GM12878 (cell line): ENCODE results near the gene ASCC1. TPM values are rescaled to one million over a fixed set of nuclear protein-coding genes. Genes with fewer than 3 reads are reported as not detected.

Experiments used
- BHLHE40 ChIP-seq, 2 experiments: fragments of 450-650 bp in 1 of 2; IDR thresholded peaks; 2 replicates each; pipeline ENCODE4 v1.6.1; 2011 to 2017; ENCODE audit warnings: low read depth in 2 of 2, borderline replicate concordance in 1 of 2, improper control_type of control experiment in 1 of 2, low read length in 1 of 2, mild to moderate bottlenecking in 1 of 2
- CBX3 ChIP-seq: fragments of 200-600 bp; sonication (generic); IDR thresholded peaks from 2 replicates; pipeline ENCODE4 v1.6.1; 2016; ENCODE audit warnings: low read depth, borderline replicate concordance
- HDGF ChIP-seq: fragments of 450-650 bp; IDR thresholded peaks from 2 replicates; pipeline ENCODE4 v1.6.1; 2016; ENCODE audit warnings: antibody characterized with exemption
- IKZF2 ChIP-seq, 2 experiments: fragments of 450-650 bp; IDR thresholded peaks; 2 replicates each; pipeline ENCODE4 v1.6.1; 2017; ENCODE audit warnings: mild to moderate bottlenecking in 2 of 2, moderate library complexity in 2 of 2
- KLF5 ChIP-seq: fragments of 450-650 bp; IDR thresholded peaks from 2 replicates; pipeline ENCODE4 v1.6.1; 2014; ENCODE audit warnings: mild to moderate bottlenecking; ENCODE audit not compliant: partially characterized antibody
- MYB ChIP-seq: fragments of 150-350 bp; IDR thresholded peaks from 2 replicates; pipeline ENCODE4 v1.6.1; 2014; ENCODE audit warnings: mild to moderate bottlenecking, low read depth, low read length, borderline replicate concordance
- NR2F1 ChIP-seq: fragments of 450-650 bp; conservative IDR thresholded peaks from 2 replicates; pipeline ENCODE4 v1.6.1; 2017; ENCODE audit warnings: mild to moderate bottlenecking
- RAD21 ChIP-seq: IDR thresholded peaks from 2 replicates; pipeline ENCODE4 v1.6.1; 2011; ENCODE audit warnings: mild to moderate bottlenecking, low read depth, low read length, moderate library complexity; ENCODE audit not compliant: insufficient read depth
- RCOR1 ChIP-seq: conservative IDR thresholded peaks from 2 replicates; pipeline ENCODE4 v1.6.1; 2012; ENCODE audit warnings: low read depth, low read length, improper control_type of control experiment
- RELA ChIP-seq: fragments of 450-650 bp; IDR thresholded peaks from 2 replicates; pipeline ENCODE4 v1.8.0; 2014; ENCODE audit warnings: borderline replicate concordance; ENCODE audit not compliant: partially characterized antibody
- RUNX3 ChIP-seq: IDR thresholded peaks from 2 replicates; pipeline ENCODE4 v1.6.1; 2012; ENCODE audit warnings: low read length, inconsistent platforms
- SIX5 ChIP-seq: IDR thresholded peaks from 2 replicates; pipeline ENCODE4 v1.6.1; 2011; ENCODE audit warnings: mild to moderate bottlenecking, low read depth, low read length, moderate library complexity; ENCODE audit not compliant: severe bottlenecking
- SREBF1 ChIP-seq: IDR thresholded peaks from 2 replicates; pipeline ENCODE4 v1.6.1; 2012; ENCODE audit warnings: mild to moderate bottlenecking, low read length
- SREBF2 ChIP-seq: IDR thresholded peaks from 2 replicates; pipeline ENCODE4 v1.6.1; 2012; ENCODE audit warnings: mild to moderate bottlenecking, low read length
- SRF ChIP-seq, 2 experiments: IDR thresholded peaks; 2 replicates each; pipeline ENCODE4 v1.6.1; 2011; ENCODE audit warnings: low read depth in 2 of 2, low read length in 2 of 2, mild to moderate bottlenecking in 1 of 2, moderate library complexity in 1 of 2
- STAT1 ChIP-seq: fragments of 450-650 bp; conservative IDR thresholded peaks from 2 replicates; pipeline ENCODE4 v1.6.1; 2014; ENCODE audit warnings: antibody characterized with exemption, mild to moderate bottlenecking
- TCF3 ChIP-seq: IDR thresholded peaks from 2 replicates; pipeline ENCODE4 v1.6.1; 2012; ENCODE audit warnings: low read depth, mild to moderate bottlenecking, low read length, borderline replicate concordance; ENCODE audit not compliant: insufficient read depth
- ZNF384 ChIP-seq: IDR thresholded peaks from 2 replicates; pipeline ENCODE4 v1.6.1; 2012; ENCODE audit warnings: low read depth, mild to moderate bottlenecking, low read length, improper control_type of control experiment, borderline replicate concordance
- polyA plus RNA-seq, 11 experiments: library from polyadenylated mRNA; depleted of rRNA in 4 of 11; unstranded in 6 of 11; stranded (reverse) in 5 of 11; fragments of >200 nt; fragmentation: Nextera tagmentation in 4 of 11; fragmentation: Illumina TruSeq in 1 of 11; extraction: Ambion mirVana in 4 of 11; extraction: Trizol in 1 of 11; gene quantifications; 1 replicate in 1 of 11; 2 replicates in 10 of 11; pipeline versions ENCODE4 v1.2.1 to v1.2.3, GENCODE V29; 2011 to 2016; ENCODE audit warnings: inconsistent platforms in 2 of 11, missing spikeins in 2 of 11, low read depth in 1 of 11
- total RNA-seq, 4 experiments: library from RNA; depleted of rRNA in 3 of 4; stranded (reverse); fragments of >200 nt in 3 of 4; fragmentation: Illumina TruSeq in 1 of 4; extraction: Trizol in 1 of 4; gene quantifications; 2 replicates each; pipeline versions ENCODE4 v1.2.1 to v1.2.3, GENCODE V29; 2013 to 2021
- TF ChIP-seq, protein P1 (sequence below): fragments of 450-650 bp; IDR thresholded peaks from 2 replicates; pipeline ENCODE4 v1.6.1; 2017; ENCODE audit warnings: borderline replicate concordance
- TF ChIP-seq, protein P2 (sequence below): IDR thresholded peaks from 2 replicates; pipeline ENCODE4 v1.6.1; 2011; ENCODE audit warnings: low read depth, low read length, improper control_type of control experiment, borderline replicate concordance
- TF ChIP-seq, protein P3 (sequence below): IDR thresholded peaks from 2 replicates; pipeline ENCODE4 v1.6.1; 2011; ENCODE audit warnings: mild to moderate bottlenecking, low read depth, low read length, moderate library complexity; ENCODE audit not compliant: insufficient replicate concordance
- TF ChIP-seq, protein P4 (sequence below): IDR thresholded peaks from 2 replicates; pipeline ENCODE4 v1.6.1; 2012; ENCODE audit warnings: low read length, inconsistent platforms
- TF ChIP-seq, protein P5 (sequence below): fragments of 450-650 bp; IDR thresholded peaks from 2 replicates; pipeline ENCODE4 v1.6.1; 2017; ENCODE audit warnings: antibody characterized with exemption, mild to moderate bottlenecking, moderate library complexity

ASCC1 gene
- total and polyA plus RNA-seq, 10 of the 15 experiments (the other 5 are each of a cell fraction or from before 2014, with no cell fraction given) = 23.3 to 80.6 (median 42.8) TPM

DNA sequence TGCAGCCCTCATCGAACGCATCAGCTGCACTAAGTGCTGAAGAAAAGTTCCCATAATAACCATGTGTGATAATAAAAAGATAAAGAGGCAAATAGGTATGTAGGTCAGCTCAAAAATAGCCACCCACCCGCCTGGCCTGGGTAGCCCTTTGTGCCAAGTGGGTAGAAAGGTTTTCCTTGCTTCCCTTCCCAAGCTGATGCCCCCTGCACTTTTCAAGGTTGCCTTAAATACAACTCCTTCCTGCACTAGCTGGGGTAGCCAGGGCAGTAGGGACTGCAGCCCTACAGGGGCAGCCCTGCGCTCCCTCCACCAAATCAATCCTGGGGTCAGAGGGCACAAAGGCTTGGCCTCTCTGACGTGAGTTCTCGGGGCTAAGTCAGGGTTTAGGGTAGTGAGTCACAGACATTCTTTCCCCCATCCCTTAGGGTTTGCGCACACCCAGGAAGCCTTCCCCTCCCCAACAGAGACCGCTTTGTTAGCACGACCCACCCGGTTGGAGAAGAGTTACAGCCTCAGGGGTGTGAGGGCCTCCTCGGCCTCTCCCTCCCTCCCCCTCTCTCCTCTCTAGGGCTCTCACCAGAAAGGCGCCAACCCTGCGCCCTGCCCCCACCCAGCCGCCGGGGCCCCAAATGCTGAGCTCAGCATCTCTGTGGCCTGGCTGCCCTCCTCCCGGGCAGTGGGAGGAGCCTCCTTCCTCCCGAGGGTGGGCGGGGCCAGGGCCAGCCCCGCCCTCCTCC is 44.3 kb upstream of the ASCC1 start (continued):
- TF ChIP-seq TCF3 (no peak), IKZF2 (IDR thresholded peaks at IDR 0.05) (no peak), CBX3 (no peak), STAT1 (no peak), RUNX3 (no peak), SIX5 (no peak), RAD21 (0 out of 2 replicates have a peak, but pooled peaks have one; percentile 9), RELA (no peak), SRF (IDR thresholded peaks at IDR 0.05; ENCODE audit: low read depth in 2 of 2, low read length in 2 of 2) (no peak), RCOR1 (no peak), KLF5 (peak; percentile 47), NR2F1 (peak; percentile 98), ZNF384 (no peak), BHLHE40 (IDR thresholded peaks at IDR 0.05; ENCODE audit: borderline replicate concordance in 1 of 2, low read depth in 2 of 2, low read length in 1 of 2) (no peak), HDGF (no peak), SREBF2 (no peak), SREBF1 (no peak), MYB (no peak)
- TF ChIP-seq, protein P1, sequence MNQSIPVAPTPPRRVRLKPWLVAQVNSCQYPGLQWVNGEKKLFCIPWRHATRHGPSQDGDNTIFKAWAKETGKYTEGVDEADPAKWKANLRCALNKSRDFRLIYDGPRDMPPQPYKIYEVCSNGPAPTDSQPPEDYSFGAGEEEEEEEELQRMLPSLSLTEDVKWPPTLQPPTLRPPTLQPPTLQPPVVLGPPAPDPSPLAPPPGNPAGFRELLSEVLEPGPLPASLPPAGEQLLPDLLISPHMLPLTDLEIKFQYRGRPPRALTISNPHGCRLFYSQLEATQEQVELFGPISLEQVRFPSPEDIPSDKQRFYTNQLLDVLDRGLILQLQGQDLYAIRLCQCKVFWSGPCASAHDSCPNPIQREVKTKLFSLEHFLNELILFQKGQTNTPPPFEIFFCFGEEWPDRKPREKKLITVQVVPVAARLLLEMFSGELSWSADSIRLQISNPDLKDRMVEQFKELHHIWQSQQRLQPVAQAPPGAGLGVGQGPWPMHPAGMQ = no peak
- TF ChIP-seq, protein P2, sequence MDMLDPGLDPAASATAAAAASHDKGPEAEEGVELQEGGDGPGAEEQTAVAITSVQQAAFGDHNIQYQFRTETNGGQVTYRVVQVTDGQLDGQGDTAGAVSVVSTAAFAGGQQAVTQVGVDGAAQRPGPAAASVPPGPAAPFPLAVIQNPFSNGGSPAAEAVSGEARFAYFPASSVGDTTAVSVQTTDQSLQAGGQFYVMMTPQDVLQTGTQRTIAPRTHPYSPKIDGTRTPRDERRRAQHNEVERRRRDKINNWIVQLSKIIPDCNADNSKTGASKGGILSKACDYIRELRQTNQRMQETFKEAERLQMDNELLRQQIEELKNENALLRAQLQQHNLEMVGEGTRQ = no peak
- TF ChIP-seq, protein P3, sequence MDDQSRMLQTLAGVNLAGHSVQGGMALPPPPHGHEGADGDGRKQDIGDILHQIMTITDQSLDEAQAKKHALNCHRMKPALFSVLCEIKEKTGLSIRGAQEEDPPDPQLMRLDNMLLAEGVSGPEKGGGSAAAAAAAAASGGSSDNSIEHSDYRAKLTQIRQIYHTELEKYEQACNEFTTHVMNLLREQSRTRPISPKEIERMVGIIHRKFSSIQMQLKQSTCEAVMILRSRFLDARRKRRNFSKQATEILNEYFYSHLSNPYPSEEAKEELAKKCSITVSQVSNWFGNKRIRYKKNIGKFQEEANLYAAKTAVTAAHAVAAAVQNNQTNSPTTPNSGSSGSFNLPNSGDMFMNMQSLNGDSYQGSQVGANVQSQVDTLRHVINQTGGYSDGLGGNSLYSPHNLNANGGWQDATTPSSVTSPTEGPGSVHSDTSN = no peak
- TF ChIP-seq, protein P4, sequence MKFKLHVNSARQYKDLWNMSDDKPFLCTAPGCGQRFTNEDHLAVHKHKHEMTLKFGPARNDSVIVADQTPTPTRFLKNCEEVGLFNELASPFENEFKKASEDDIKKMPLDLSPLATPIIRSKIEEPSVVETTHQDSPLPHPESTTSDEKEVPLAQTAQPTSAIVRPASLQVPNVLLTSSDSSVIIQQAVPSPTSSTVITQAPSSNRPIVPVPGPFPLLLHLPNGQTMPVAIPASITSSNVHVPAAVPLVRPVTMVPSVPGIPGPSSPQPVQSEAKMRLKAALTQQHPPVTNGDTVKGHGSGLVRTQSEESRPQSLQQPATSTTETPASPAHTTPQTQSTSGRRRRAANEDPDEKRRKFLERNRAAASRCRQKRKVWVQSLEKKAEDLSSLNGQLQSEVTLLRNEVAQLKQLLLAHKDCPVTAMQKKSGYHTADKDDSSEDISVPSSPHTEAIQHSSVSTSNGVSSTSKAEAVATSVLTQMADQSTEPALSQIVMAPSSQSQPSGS = no peak
- TF ChIP-seq, protein P5, sequence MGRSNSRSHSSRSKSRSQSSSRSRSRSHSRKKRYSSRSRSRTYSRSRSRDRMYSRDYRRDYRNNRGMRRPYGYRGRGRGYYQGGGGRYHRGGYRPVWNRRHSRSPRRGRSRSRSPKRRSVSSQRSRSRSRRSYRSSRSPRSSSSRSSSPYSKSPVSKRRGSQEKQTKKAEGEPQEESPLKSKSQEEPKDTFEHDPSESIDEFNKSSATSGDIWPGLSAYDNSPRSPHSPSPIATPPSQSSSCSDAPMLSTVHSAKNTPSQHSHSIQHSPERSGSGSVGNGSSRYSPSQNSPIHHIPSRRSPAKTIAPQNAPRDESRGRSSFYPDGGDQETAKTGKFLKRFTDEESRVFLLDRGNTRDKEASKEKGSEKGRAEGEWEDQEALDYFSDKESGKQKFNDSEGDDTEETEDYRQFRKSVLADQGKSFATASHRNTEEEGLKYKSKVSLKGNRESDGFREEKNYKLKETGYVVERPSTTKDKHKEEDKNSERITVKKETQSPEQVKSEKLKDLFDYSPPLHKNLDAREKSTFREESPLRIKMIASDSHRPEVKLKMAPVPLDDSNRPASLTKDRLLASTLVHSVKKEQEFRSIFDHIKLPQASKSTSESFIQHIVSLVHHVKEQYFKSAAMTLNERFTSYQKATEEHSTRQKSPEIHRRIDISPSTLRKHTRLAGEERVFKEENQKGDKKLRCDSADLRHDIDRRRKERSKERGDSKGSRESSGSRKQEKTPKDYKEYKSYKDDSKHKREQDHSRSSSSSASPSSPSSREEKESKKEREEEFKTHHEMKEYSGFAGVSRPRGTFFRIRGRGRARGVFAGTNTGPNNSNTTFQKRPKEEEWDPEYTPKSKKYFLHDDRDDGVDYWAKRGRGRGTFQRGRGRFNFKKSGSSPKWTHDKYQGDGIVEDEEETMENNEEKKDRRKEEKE = no peak
